ENCODE results near the gene IL3.

Gene IL3

GRCh38 chr5:132026516-132027008 is 33.9 kb upstream of the IL3 start:
- no peak for DNase-seq

- DNase-seq, result no peak
Measured at GRCh38 chr5:132027027-132027426, 33.4 kb upstream of the IL3 start.

- no peak for DNase-seq
Measured at GRCh38 chr5:132029609-132030330, 30.7 kb upstream of the IL3 start.

- DNase-seq, result no peak
Measured at GRCh38 chr5:132030610-132031009, 29.8 kb upstream of the IL3 start.

GRCh38 chr5:132032196-132032595 is 28.3 kb upstream of the IL3 start:
- no peak for DNase-seq

GRCh38 chr5:132033122-132033521 is 27.3 kb upstream of the IL3 start:
- no peak for DNase-seq

- no peak for DNase-seq
Measured at GRCh38 chr5:132037353-132037752, 23.1 kb upstream of the IL3 start.

- DNase-seq, result no peak
Measured at GRCh38 chr5:132044207-132044606, 16.2 kb upstream of the IL3 start.

- no peak for DNase-seq
Measured at GRCh38 chr5:132046880-132047299, 13.6 kb upstream of the IL3 start.

GRCh38 chr5:132049093-132049492 is 11.4 kb upstream of the IL3 start:
- DNase-seq, result no peak

- no peak for DNase-seq
Measured at GRCh38 chr5:132049559-132049958, 10.9 kb upstream of the IL3 start.

GRCh38 chr5:132050136-132050535 is 10.3 kb upstream of the IL3 start:
- no peak for DNase-seq

GRCh38 chr5:132050661-132051552 is 9.5 kb upstream of the IL3 start:
- DNase-seq, result no peak

- DNase-seq, result no peak
Measured at GRCh38 chr5:132052520-132052919, 7.9 kb upstream of the IL3 start.

- DNase-seq, result no peak
Measured at GRCh38 chr5:132053483-132053882, 7.0 kb upstream of the IL3 start.

- no peak for DNase-seq
Measured at GRCh38 chr5:132054031-132054696, 6.3 kb upstream of the IL3 start.

GRCh38 chr5:132054697-132055440 is 5.6 kb upstream of the IL3 start:
- no peak for DNase-seq

GRCh38 chr5:132055441-132055807 is 5.0 kb upstream of the IL3 start:
- DNase-seq, result no peak

GRCh38 chr5:132055808-132056609 is 4.4 kb upstream of the IL3 start:
- no peak for DNase-seq

- DNase-seq, result no peak
Measured at GRCh38 chr5:132056610-132057497, 3.6 kb upstream of the IL3 start.

All from NCI-H2029 treated with DMSO at 0.1 percent for 48 hours (cell line).